Body of pancreas (tissue), 4 donors: ENCODE data around the gene TBC1D9. TPM values are rescaled to one million over a fixed set of nuclear protein-coding genes. Genes with fewer than 3 reads are reported as not detected.
A peak's percentile ranks its signal among the peaks of the same experiment; 100 is the strongest.
"Not testable (repeated sequence)": the region's sequence is repeated elsewhere in the genome, so short reads cannot be mapped to it uniquely, and the experiment has no call there.

ENCODE experiments used
- ATAC-seq: fragments of 150-250 bp; one replicate; pipeline ENCODE4 v1.9.1; 2016
- DNase-seq, 4 donors: peaks; one replicate each; pipeline ENCODE4 v3.0.0-alpha.2; 2019
- H3K27ac ChIP-seq, 4 donors: fragments of 200-600 bp; sonication (generic); 1 replicate in 3 of 4; 2 replicates in 1 of 4; pipeline versions ENCODE4 v1.5.1 to v1.6.1; 2016 to 2019; ENCODE audit warnings: mild to moderate bottlenecking in 1 of 4, mixed read lengths in 1 of 4, moderate library complexity in 1 of 4
- H3K27me3 ChIP-seq, 2 donors: fragments of 200-600 bp; sonication (generic); one replicate each; pipeline ENCODE4 v1.6.0; 2016; ENCODE audit warnings: mild to moderate bottlenecking in 1 of 2
- H3K36me3 ChIP-seq, 2 donors: fragments of 200-600 bp; sonication (generic); replicated peaks in 1 of 2; 2 replicates each; pipeline ENCODE4 v1.5.1; 2016; ENCODE audit warnings: low read depth in 2 of 2; ENCODE audit not compliant: insufficient read depth in 1 of 2
- H3K4me1 ChIP-seq: fragments of 200-600 bp; sonication (generic); one replicate; pipeline ENCODE4 v1.6.0; 2016
- H3K4me3 ChIP-seq, 2 donors: fragments of 200-600 bp; sonication (generic); 1 replicate in 1 of 2; 2 replicates in 1 of 2; pipeline ENCODE4 v1.5.1; 2016 to 2019
- H3K9me3 ChIP-seq, 3 donors: fragments of 200-600 bp; sonication (generic); 1 replicate in 2 of 3; 2 replicates in 1 of 3; pipeline ENCODE4 v1.5.1; 2016
- CTCF ChIP-seq, 7 experiments: fragments of 450-650 bp in 4 of 7; fragments of 200-600 bp in 3 of 7; sonication (generic) in 3 of 7; IDR thresholded peaks; one replicate each; pipeline ENCODE4 v1.5.1; 2016 to 2019; ENCODE audit warnings: antibody characterized with exemption in 7 of 7
- POLR2A ChIP-seq, 3 donors: fragments of 450-650 bp; IDR thresholded peaks; one replicate each; pipeline ENCODE4 v1.6.1; 2016; ENCODE audit warnings: antibody characterized with exemption in 3 of 3, mild to moderate bottlenecking in 2 of 3
- WGBS, 2 donors: methylation state at CpG; one replicate each; pipeline ENCODE4 v1.1.5; 2017; 5-methylcytosine and 5-hydroxymethylcytosine counted together
- intact Hi-C: fragments of 100-400 bp; cut with DNase I; formaldehyde crosslinking; loops from one replicate; pipeline ENCODE4 v1.15.1; 2023
- total RNA-seq, 2 donors: library from RNA; depleted of rRNA; stranded (reverse); fragments of >200 nt; gene quantifications; one replicate each; pipeline ENCODE4 v1.1.0, GENCODE V29; 2016

The TBC1D9 gene
- total RNA-seq, 2 donors from 2014 or later, result 11.2 to 13.5 TPM

DNA sequence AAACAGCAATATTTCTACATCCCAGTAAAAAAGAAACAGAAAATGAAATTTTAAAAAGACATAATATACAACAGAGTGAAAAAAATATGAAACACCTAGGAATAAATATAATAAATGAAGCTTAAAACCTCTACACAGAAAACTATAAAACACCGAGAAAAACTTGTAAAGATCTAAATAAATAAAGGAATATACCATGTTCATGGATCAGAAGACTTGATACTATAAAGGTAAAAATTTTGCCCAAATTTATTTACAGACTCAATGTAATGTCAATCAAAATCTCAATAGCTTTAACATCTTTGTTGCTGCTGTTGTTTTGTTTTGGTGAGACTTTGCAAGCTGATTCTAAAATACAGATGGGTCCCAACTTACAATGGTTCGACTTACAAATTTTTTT, 5.7 kb downstream of the TBC1D9 start:
- TF ChIP-seq CTCF (IDR thresholded peaks at IDR 0.05) (no peak), POLR2A (IDR thresholded peaks at IDR 0.05) (no peak)
- Histone ChIP-seq H3K36me3 (no peaks in the 10 kb centered on the region), H3K27ac (no peak overlapping the region), H3K4me1 (peaks cover 11% of the 10 kb centered on the region), H3K9me3 (no peaks in the 10 kb centered on the region), H3K4me3 (no peak overlapping the region), H3K27me3 (no peaks in the 10 kb centered on the region)
- no peak for ATAC-seq
- 98 to 100% methylated on average over 2 of the region's 2 CpGs for WGBS, 2 donors
- intact Hi-C loops, result no loop called here
- no peak for DNase-seq

GRCh38 chr4:140748171-140748570, 8.0 kb downstream of the TBC1D9 start:
- intact Hi-C loops, result no loop called here
- H3K27me3 ChIP-seq, result no peaks in the 10 kb centered on the region
- no peak for ATAC-seq
- H3K9me3 ChIP-seq, result no peaks in the 10 kb centered on the region
- no peaks in the 10 kb centered on the region for H3K36me3 ChIP-seq
- no peak for DNase-seq
- WGBS, 2 donors, result 95 to 96% methylated on average over 1 of the region's 1 CpG
- peaks cover 5% of the 10 kb centered on the region for H3K4me1 ChIP-seq
- no peak overlapping the region for H3K27ac ChIP-seq
- TF ChIP-seq CTCF (IDR thresholded peaks at IDR 0.05), result no peak
- no peak overlapping the region for H3K4me3 ChIP-seq

- WGBS, 2 donors, result 93 to 96% methylated on average over 7 of the region's 7 CpGs
- ATAC-seq, H3K36me3 ChIP-seq, H3K27ac ChIP-seq, H3K9me3 ChIP-seq, H3K4me1 ChIP-seq, intact Hi-C loops, DNase-seq, H3K27me3 ChIP-seq, H3K4me3 ChIP-seq: not testable (repeated sequence)
Observed at GRCh38 chr4:140746546-140746945, 9.6 kb downstream of the TBC1D9 start.

DNA sequence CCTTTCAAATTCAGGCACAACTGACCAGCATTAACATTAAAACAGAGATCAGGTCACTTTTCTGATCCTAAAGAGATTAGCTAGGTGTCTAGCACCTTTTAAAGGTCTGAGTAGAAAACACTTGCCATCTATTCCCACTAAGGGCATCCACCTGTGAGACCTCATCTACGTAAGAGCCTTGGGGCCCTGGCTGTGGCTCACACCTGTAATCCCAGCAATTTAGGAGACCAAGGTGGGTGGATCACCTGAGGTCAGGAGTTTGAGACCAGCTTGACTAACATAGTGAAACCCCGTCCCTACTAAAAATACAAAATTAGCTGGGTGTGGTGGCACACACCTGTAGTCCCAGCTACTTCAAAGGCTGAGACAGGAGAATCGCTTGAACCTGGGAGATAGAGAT, 11.8 kb downstream of the TBC1D9 start:
- Histone ChIP-seq H3K27ac (no peak overlapping the region), H3K4me3 (no peak overlapping the region), H3K36me3 (no peaks in the 10 kb centered on the region), H3K4me1 (peaks cover 17% of the 10 kb centered on the region), H3K27me3 (no peaks in the 10 kb centered on the region), H3K9me3 (no peaks in the 10 kb centered on the region)
- no peak for ATAC-seq
- no peak for DNase-seq
- 98 to 100% methylated on average over 3 of the region's 3 CpGs for WGBS, 2 donors
- intact Hi-C loops, result no loop called here
- TF ChIP-seq POLR2A (IDR thresholded peaks at IDR 0.05) (no peak), CTCF (IDR thresholded peaks at IDR 0.05) (no peak)

GRCh38 chr4:140743194-140743931, 12.8 kb downstream of the TBC1D9 start:
- no peak overlapping the region for H3K27ac ChIP-seq
- TF ChIP-seq POLR2A (IDR thresholded peaks at IDR 0.05), result no peak
- TF ChIP-seq CTCF (IDR thresholded peaks at IDR 0.05), result peak in 5 of 7 experiments; percentile 12 to 51 (median 27)
- intact Hi-C loops, result no loop called here
- peak in 1 of 4 donors; percentile 31 for DNase-seq
- H3K4me1 ChIP-seq, result peaks cover 17% of the 10 kb centered on the region
- no peaks in the 10 kb centered on the region for H3K9me3 ChIP-seq
- 26 to 34% methylated on average over 4 of the region's 4 CpGs for WGBS, 2 donors
- H3K4me3 ChIP-seq, result no peak overlapping the region
- H3K27me3 ChIP-seq, result no peaks in the 10 kb centered on the region
- no peaks in the 10 kb centered on the region for H3K36me3 ChIP-seq
- peak; percentile 52 for ATAC-seq
